ENCODE results near the gene STOML1. TPM values are rescaled to one million over a fixed set of nuclear protein-coding genes. Genes with fewer than 3 reads are reported as not detected.

Gene STOML1
- total and polyA plus RNA-seq, 9 of the 15 experiments (the other 6 are each of a cell fraction or from before 2014, with no cell fraction given) = 0.25 to 9.7 (median 4.6) TPM

GRCh38 chr15:74032606-74033561 is 40.8 kb upstream of the STOML1 start (continued):
- no peak for TF ChIP-seq E2F5 (CRISPR knock-in tag; IDR thresholded peaks at IDR 0.05)
- TF ChIP-seq PRMT5 (CRISPR knock-in tag; IDR thresholded peaks at IDR 0.05) = no peak
- no peak for TF ChIP-seq ELK1 (CRISPR knock-in tag; IDR thresholded peaks at IDR 0.05)
- peak; percentile 41; the same call in 1 of the 2 replicates for TF ChIP-seq ZNF766 (CRISPR knock-in tag; conservative IDR thresholded peaks at IDR 0.05)
- no peak for TF ChIP-seq ZNF764 (CRISPR knock-in tag; IDR thresholded peaks at IDR 0.05; ENCODE audit: low read depth)
- peak; percentile 26; the same call in 1 of the 2 replicates for TF ChIP-seq POLR2G (IDR thresholded peaks at IDR 0.05; ENCODE audit: low read depth, low read length)

GRCh38 chr15:74032046-74032445 is 40.0 kb upstream of the STOML1 start:
- WGBS (ENCODE audit: insufficient coverage, low coverage, missing lambda C conversion rate) = 91% methylated on average over 5 of the region's 6 CpGs
- intact Hi-C loops (cut with micrococcal nuclease) = no loop called here
- Histone ChIP-seq H3K4me1 (replicated peaks in 1 of 2; ENCODE audit: control insufficient read depth in 2 of 2, insufficient read depth in 2 of 2, low read length in 2 of 2) (peaks cover 4 to 10% of the 10 kb centered on the region in 2 experiments; a peak in 1 of 5 replicates), H3K4me3 (no peak overlapping the region), H4K20me1 (replicated peaks; ENCODE audit: control insufficient read depth, insufficient read depth, low read length) (peaks cover 4% of the 10 kb centered on the region; the same call in 1 of the 2 replicates), H3K4me2 (ENCODE audit: insufficient read depth, low read length) (no peak overlapping the region), H3K9me1 (ENCODE audit: control insufficient read depth, insufficient read depth, low read length) (peaks cover 3% of the 10 kb centered on the region), H3K36me3 (ENCODE audit: control insufficient read depth, insufficient read depth, low read length) (peaks cover 64% of the 10 kb centered on the region; the same call in 2 of the 3 replicates), H3K9ac (ENCODE audit: insufficient read depth in 1 of 2, low read depth in 2 of 2, low read length in 2 of 2) (no peak overlapping the region; a peak in 1 of 4 replicates), H3K27me3 (ENCODE audit: control insufficient read depth in 2 of 2, insufficient read depth in 2 of 2, low read length in 2 of 2) (no peaks in the 10 kb centered on the region), H2AFZ (ENCODE audit: low read depth, low read length) (no peak overlapping the region), H3K79me2 (ENCODE audit: control insufficient read depth, insufficient read depth, low read length) (no peaks in the 10 kb centered on the region), H3K27ac (ENCODE audit: extremely low read depth, low read depth, low read length) (no peak overlapping the region), H3K9me3 (replicated peaks; ENCODE audit: control insufficient read depth, insufficient read depth, low read depth, low read length) (no peaks in the 10 kb centered on the region)
- FAIRE-seq (no peak), ATAC-seq (no peak), DNase-seq (ENCODE audit: extremely low read depth in 1 of 4, low spot score in 3 of 4) (no peak)
- no peak for TF ChIP-seq KLF10 (CRISPR knock-in tag; IDR thresholded peaks at IDR 0.05)
- POLR2A ChIA-PET = interaction anchor here (0.6 to 0.9 kb wide), 2 partner anchors 9 to 224 kb away, joined by 3 read pairs; no protein-coding TSS in a partner anchor
- CTCF ChIA-PET (ENCODE audit: low intra/inter-chr PET ratio) = no interaction called here
- in situ Hi-C loops (cut with MboI) = no loop called here
- no TSS peak for BruUV-seq (replicated peaks)
